ENCODE results near the gene TMX2.
"Not testable (repeated sequence)": the region's sequence is repeated elsewhere in the genome, so short reads cannot be mapped to it uniquely, and the experiment has no call there.

Gene TMX2

DNA sequence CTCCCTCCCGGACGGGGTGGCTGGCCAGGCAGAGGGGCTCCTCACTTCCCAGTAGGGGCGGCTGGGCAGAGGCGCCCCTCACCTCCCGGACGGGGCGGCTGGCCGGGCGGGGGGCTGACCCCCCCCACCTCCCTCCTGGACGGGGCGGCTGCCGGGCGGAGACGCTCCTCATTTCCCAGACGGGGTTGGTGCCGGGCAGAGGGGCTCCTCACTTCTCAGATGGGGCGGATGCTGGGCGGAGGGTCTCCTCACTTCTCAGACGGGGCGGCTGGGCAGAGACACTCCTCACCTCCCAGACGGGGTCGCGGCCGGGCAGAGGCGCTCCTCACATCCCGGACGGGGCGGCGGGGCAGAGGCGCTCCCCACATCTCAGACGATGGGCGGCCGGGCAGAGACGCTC lies 4.3 kb downstream of the TMX2 start:
- not testable (repeated sequence) for DNase-seq

DNA sequence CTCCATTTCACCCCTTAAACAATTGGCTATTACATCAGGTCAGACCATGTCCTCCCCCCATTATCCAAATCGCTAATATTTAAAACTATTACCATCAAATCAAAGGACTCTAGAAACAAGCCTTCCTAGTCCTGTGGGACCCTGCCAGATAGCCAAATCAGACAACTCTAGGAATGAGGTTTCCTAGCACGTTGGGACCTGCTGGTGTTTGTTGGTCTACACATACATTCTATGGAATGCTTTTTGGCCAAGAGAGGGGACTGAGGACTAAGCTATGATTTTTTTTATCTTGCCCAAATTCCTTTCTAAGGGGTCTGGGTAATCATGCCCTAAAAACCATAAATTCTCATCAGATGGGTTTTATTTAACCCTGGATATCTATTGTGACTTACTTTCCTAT lies 14.8 kb downstream of the TMX2 start:
- DNase-seq = no peak

DNA sequence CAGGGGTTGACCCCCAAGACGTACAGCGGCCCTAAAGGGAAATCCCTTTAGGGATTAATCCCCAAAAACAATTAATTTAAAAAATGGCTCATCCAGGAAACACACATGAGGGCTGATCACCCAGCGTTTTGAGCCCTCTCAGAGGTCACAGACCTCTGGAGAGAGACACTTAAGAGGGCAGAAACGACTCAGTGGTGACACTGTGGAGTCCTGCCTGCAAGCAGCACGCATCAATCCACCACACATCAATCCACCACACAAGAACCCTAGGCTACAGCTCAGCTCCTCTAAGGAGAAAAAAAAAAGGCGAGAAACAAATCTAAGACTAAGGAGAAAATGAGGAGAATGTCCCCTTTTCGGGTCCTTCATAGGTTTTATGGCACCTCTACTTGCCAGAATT lies 16.4 kb downstream of the TMX2 start:
- no peak for DNase-seq

DNA sequence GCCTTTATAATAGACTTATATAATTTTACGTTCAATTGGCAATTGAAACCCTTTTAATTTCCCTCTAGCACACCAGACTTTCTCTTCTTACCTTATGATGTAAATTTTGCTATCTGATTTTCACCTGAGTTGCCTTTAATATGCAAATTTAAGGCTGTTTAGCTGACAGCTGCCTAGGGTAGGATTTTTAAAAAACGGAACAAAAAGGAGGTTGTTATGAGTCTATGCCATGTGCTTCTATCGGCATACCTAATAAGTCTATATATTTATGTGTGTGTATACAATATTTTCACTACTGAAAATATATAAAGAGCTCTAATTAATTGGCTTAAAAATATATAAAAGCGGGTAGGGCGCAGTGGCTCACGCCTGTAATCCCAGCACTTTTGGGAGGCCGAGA lies 17.1 kb downstream of the TMX2 start:
- no peak for DNase-seq

DNA sequence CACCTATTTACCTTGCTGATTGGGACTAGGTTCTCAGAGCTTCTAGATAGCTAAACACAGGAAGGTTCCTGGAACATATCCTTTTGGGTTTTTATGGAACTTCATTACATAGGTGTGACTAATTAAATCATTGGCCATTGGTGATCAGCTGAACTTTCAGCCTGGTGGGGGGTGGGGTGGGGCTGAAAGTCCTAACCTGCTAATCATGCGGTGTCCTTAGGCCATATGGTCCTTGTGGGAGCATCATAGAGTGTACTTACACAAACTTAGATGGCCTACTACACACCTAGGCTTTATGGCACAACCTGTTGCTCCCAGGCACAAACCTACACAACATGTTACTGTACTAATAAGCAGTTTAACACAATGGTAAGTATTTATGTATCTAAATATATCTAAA lies 20.3 kb downstream of the TMX2 start:
- DNase-seq = no peak

DNA sequence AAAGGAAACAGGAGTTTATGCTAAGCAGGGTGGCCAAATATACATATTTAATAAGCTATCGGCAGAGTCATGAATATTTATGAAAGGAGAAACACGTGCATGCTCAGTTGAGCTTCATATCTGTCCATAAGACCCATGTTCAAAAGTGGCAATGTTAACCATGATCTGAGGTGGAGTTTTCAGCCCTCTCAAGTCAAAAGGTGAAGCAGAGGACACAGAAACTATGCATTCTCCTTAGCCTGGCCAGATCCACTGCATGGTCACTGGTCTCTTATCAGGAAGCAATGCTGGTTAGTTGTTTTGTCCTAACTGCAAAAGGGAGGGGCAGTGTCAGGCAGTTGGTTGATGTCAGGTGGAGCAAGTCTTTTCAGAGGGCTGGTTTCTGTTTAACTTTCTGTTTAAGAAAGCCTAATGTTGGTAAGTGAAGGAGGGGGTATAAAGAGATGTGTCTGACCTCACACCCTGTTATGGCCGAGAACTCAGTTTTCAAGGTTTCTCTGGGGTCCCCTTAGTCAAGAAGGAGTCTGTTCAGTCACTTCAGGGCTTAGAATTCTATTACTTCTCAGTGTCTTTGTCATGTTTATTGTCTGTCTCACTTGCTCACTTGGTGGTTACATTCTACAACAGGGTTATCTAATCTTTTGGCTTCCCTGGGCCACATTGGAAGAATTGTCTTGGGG lies 23.4 kb downstream of the TMX2 start:
- no peak for DNase-seq

DNA sequence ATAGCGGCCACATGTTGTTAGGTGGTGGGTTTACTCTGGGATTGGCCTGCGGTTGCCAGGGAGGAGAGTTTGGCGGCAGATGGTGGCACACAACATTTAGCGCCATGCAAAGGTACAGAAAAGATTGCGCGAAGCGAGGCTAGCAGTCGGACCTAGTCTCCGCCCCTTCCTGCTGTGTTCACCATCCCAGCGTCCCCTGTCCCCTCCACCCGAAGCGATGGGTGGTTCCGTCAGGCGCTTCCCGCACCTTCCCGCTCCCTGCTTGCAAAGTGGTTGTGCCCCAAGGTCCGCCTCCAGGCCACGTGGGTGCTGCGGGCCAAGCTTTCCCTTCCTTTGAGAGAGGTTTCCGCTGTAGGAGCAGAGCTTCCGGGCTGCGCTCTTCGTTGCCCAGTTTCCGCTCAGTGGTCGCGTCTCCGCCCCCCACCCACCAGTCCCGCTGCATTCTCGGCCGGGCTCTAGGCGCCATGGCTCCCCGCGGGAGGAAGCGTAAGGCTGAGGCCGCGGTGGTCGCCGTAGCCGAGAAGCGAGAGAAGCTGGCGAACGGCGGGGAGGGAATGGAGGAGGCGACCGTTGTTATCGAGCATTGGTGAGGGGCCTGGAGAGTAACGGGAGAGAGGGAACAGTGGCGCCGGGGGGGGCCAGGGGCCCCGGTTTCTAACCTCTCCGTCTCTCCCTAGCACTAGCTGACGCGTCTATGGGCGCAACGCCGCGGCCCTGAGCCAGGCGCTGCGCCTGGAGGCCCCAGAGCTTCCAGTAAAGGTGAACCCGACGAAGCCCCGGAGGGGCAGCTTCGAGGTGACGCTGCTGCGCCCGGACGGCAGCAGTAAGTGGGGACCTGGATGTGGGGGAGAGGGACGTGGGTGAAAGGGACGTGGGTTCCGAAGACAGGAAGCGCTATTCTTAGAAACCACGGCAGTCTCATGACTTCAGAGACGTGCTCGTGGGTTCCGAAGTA lies 29.0 kb downstream of the TMX2 start, which contains the start of gene SELENOH:
Gene SELENOH, plus strand, starts transcription at position 360 of the 955 bp plus-strand sequence. Its CDS starts 105 bp downstream, at position 465.
- DNase-seq = peak; percentile 95 to 98

DNA sequence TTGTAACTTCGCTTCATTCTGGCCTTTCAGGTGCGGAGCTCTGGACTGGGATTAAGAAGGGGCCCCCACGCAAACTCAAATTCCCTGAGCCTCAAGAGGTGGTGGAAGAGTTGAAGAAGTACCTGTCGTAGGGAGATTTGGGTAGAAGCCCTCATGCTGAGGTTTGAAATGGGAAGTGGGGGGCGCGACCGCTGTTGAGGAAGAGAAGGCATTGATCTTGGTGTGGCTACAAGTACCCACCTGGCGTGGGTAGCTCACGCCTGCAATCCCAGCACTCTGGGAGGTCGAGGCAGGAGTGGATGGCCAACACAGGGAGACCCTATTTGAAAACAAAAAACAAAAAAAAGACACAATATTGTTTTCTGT lies 29.7 kb downstream of the TMX2 start:
- no peak for DNase-seq

DNA sequence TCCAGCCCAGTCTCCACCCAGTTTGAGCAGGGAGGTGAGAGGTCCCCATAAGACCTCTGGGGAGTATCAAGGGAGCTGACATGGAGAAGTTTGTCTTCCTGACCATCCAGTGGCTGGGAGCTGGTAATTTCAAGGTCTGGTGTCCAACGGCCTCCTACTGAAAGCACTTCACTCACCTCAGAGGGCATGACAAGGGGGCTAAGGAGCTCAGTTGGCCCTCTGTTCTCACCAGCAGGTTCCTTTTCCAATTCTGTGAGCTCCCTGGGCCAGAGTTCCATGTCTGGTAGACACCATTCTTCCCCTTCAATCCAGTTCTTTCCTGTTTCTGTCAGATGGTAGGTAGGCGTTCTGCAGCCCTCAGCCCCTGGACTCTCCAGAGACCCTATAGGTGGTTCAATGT lies 32.0 kb downstream of the TMX2 start:
- DNase-seq = no peak

DNA sequence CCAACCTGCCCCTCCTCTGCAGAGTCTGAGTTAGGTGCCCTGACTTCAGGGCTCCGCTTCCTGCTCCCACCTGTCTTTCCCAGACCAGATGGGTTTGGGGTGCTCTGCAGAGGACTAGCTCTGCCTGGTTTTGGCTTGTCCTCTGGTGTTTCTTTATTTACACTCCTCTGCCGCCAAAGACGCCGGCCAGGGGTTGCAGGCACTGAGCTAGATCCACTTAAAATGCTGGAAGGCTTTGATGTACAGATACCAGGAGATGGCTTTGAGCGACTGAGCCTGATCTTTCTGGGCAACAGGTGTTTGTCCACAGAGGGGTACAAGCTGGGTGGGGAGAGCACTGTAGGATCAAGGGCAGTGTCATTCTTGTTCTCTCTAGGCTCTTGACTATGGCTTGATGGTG lies 32.8 kb downstream of the TMX2 start:
- DNase-seq = no peak

DNA sequence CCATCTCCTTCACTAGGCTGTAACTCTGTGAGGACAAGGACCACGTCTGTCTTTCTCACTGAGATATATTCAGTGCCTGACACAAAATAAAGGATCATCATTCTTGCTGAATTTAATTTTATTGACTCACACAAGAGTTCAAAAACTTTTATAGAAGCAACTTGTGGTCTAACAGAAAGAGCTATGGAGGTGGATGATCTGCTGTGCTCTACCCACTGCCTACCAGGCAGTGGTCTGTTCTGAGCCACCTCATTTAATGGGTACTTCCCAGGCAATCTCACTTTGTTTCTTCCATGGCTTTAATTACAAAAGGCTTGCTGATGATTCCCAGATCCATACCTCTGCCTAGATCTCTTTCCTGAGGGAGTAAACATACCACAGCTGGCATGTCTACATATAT lies 34.5 kb downstream of the TMX2 start:
- no peak for DNase-seq

DNA sequence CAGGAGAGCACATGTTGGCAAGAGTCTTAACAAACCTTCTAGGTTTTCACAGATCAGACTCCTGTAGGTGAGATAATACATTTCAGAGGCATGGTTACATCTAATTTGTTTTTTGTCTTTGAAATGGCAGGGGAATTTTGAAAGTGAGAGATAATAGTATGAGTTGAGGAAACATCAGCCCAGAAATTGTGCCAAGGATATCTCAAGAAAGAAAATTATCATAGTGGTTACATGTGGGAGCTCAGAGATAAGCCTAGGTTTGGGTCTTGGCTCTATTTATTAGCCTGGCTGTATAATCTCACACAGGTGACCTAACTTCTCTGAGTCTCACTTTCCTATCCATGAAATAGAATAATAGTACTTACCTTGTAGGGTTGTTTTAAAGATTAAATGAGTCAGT lies 38.8 kb downstream of the TMX2 start:
- no peak for DNase-seq

DNA sequence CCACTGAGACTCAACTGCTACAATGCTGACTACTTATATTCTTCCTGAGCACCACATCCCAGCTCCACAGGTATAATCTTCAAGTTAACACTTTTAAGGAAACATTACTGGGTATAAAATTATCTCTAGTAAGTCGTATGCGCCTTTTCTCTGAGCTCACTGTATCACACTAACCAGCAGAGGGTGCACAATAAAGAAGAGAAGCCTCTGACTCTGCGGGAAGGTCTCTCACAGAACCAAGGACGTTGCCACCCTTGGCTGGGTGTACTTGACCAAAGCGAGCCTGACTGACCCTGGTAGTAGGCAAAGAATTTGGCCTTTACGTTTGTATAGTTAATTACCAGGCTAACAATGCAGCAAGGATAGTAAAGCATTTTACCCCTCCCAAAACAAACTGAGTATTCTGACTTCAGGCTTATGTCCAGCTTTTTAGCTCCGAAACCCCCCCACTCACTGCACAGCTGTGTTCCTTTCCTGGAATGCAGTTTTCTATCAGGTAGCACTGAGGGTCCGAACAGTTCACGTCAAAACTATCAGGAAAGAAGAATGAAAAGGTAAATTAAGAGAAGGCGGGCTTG lies 39.4 kb downstream of the TMX2 start, which contains the start of gene BTBD18:
Gene BTBD18, minus strand, starts transcription at position 144 of the 578 bp plus-strand sequence. CDS start 631 bp downstream, outside the sequence.
- peak; percentile 6 to 7 for DNase-seq

DNA sequence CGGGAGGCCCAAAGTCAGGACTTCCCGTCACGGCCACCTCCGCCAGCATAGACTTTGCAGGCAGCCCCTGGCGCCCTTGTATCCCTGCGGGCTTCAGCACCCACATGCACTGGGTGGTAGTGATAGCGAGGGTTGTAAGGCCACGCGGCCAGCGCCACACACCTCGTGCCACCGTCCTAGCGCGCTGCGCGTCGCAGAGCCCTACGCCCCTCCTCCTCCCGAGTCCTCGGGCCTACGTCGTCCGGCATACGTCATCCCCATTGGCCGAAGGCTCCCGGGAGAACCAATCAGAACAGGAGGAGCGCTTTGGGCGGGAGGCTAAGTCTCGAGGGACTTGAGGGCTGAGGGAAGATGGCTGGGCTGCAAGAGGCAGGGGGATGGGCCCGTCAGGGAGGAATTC lies 40.6 kb downstream of the TMX2 start:
- no peak for DNase-seq

DNA sequence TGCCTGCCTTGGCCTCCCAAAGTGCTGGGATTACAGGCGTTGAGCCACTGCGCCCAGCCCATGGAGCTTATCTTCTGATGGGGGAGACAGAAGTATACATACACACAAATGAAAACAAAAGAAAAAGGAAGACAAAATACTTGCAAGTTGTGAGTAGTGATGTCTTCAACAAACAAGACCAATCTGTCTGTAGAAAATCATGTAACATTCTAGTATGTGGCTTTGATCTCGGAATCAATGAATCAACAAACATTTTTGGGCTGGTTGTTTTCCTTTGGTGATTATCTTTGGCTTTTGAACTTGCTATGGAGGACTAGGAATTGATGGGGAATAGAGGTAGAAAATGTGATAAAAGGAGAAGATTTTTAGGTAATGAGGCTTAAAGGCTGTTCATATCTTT lies 45.8 kb downstream of the TMX2 start:
- no peak for DNase-seq

DNA sequence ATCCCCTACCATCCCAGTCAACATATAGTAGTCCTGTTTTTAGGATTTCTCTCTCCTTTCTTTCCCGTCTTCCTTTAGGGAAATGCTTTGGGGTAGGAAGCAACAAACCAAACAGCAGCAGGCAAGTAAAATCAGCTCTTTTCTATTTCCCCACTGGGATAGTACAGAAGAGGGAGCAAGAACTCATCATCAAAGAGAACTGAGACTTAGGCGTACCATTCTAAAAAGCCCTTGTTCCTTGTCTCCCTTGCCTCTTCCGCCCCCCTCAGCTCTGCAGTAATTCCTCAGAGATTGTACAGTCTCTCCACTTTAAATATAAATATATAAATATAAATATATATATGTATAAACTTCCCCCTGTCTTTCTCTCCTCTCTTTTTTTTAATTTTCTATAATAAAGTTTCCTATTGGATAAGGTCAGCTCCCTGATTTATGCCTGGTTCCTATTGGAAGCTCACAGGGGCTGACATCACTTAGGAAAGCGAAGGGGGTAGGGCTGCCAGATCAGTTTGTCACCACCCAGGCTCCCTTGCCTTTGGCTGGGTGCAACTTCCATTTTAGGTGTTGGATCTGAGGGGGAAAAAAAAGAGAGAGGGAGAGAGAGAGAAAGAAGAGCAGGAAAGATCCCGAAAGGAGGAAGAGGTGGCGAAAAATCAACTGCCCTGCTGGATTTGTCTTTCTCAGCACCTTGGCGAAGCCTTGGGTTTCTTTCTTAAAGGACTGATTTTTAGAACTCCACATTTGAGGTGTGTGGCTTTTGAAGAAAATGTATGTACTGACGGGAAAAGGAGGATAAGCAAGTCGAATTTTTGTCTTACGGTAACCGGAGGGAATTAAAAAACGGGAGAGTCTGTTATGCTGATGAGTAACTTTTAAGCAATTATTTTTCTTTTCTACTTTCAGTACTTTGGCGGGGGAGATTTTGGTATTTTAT lies 49.2 kb downstream of the TMX2 start, which contains the start of gene CTNND1:
Gene CTNND1, plus strand, starts transcription at position 502 of the 934 bp plus-strand sequence. CDS start 29,677 bp downstream, outside the sequence.
- DNase-seq = peak; percentile 26 to 27

DNA sequence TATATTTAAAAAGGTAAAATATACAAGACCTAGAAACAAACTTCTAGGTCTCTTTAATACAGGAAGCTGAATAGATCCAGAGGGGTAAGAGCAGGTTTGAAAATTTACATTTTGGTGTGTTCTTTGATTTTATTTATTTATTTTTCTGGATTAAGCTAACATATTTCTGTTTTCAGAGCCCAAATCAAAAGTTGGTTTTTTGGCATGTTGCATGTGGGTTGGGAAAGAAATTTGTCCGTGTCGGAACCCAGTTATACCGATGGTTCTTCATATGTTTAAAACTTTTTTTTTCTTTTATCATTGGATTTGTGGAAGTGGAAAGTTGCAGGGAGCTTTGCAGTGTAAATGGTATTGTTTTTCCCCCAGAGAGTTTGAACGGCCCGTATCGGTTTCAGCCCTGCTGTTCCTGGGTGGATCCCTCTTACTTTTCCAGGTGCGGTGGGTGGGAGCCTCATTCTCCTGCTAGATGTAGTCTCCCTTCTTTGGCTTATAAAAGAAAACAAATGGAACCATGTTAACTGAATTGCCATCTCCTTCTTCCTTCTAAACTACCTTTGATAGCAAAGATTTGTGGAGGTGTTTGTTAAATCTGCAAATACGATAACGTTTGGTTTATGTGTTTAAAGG lies 50.0 kb downstream of the TMX2 start:
- DNase-seq = no peak

DNA sequence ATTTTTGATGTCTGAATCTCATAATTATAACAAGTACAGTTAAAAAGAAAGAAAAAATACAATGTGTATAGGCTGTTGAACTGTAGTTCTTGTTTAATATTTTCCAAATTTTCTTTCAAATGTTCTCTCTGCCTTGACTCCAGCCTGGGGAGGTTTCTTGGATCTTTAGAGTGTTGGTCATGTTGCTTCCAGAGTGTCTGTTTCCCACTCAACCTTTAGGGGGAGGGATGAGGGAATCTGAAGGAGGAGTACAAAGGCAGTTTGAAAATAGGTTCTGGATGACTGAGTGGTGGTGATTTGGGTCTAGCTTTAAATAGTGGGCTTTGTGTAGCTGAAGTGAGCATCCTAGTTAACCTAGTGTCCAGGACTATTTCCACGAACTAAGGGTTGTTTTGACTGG lies 51.2 kb downstream of the TMX2 start:
- no peak for DNase-seq

DNA sequence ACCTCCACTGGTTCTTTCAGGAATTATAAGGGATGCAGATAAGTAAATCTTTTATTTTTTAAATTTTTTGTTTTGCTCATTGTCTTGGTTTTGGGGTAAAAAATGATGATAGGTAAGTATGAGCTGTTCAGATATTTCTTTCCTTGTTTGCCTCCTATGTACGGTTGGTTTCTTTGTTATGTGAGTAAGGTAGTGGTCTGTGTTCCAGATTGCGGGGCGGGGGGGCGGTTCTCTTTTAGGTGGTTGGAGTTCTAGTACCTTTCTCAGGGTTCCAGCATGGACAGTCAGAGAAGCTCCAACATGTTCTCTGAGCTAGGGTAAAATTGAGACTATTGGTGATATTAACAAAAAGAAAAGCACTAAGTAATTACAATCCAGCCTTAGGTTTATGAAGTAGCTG lies 51.6 kb downstream of the TMX2 start:
- DNase-seq = no peak

DNA sequence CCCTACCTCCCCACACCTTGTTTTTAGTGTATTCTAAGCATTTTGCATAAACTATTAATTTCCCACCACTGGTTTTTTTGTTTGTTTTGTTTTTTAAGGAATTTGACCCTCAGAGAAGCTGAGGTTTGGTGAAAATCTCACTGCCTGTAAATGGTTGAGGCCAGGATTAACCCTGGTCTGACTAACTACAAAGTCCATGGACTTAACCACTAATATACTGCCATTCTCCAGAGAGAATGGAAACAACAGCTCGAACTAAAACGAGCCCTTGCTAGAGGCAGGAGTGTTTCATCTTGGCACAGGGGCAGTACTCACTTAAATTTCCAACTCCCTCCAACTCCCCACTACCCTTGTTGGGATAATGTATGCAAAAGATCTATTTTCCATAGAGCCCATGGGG lies 52.2 kb downstream of the TMX2 start:
- no peak for DNase-seq

DNA sequence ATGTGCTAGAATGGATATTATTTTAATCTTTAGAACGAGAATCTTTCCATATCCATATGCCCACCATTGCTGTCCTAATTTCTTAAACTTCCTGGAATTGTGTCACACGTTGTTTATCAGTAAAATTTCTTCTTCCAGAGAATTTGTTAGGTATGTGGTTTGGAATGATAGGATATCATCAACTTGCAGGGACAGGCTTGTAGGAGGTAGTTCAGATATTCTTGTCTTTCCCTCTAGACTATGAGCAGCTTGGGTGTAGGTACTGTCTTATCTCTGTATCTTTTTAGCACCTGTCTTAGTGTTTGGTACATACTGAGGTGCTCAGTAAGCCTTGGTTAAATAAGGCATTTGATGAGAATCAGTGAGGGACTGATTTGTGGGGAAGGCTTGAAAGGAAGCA lies 52.6 kb downstream of the TMX2 start:
- no peak for DNase-seq

DNA sequence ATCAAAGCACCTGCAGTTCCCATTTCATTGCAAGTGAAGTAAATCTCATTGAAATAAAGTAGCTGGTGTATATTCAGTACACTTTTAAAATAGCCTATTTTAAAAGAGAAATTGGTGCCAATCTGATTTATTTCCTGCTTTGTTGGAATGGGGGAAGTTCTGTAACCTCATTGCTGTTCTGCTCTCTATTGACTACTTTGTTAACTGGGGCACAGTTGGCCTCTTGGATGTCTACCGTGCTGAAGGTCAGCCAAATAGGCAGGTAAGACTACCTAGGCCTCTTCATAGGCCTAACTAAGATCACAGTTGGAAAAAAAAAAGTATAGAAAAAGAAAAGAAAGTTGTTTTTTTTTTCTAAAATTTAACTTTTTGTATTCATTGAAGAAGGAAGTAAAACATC lies 58.4 kb downstream of the TMX2 start:
- no peak for DNase-seq
